ENCODE data around the gene SLC13A3.

SLC13A3 gene

GRCh38 chr20:46634528-46634927, 16.7 kb downstream of the SLC13A3 start:
- no peak overlapping the region for H3K4me3 Mint-ChIP-seq
- no peaks in the 10 kb centered on the region for H3K9me3 Mint-ChIP-seq
- H3K36me3 Mint-ChIP-seq (ENCODE audit: insufficient read depth), result no peaks in the 10 kb centered on the region
- no peaks in the 10 kb centered on the region for H3K4me1 Mint-ChIP-seq
- no peak for DNase-seq (ENCODE audit: low spot score in 2 of 2)
- no peak for ATAC-seq (replicated peaks; ENCODE audit: extremely low read depth, poor library complexity, severe bottlenecking)
- H3K27ac Mint-ChIP-seq (ENCODE audit: low read depth), result no peak overlapping the region
- peaks cover 65% of the 10 kb centered on the region for H3K27me3 Mint-ChIP-seq

- Mint-ChIP-seq H3K4me1 (no peaks in the 10 kb centered on the region), H3K4me3 (no peak overlapping the region), H3K27ac (ENCODE audit: low read depth) (no peak overlapping the region), H3K36me3 (ENCODE audit: insufficient read depth) (no peaks in the 10 kb centered on the region), H3K27me3 (peaks cover 47% of the 10 kb centered on the region), H3K9me3 (no peaks in the 10 kb centered on the region)
- no peak for DNase-seq (ENCODE audit: low spot score in 2 of 2)
- ATAC-seq (replicated peaks; ENCODE audit: extremely low read depth, poor library complexity, severe bottlenecking), result no peak
Measured at GRCh38 chr20:46631874-46632446, 19.3 kb downstream of the SLC13A3 start.

- Mint-ChIP-seq H3K9me3 (no peaks in the 10 kb centered on the region), H3K27ac (ENCODE audit: low read depth) (no peak overlapping the region), H3K4me3 (no peak overlapping the region), H3K27me3 (peaks cover 52% of the 10 kb centered on the region), H3K4me1 (no peaks in the 10 kb centered on the region), H3K36me3 (ENCODE audit: insufficient read depth) (no peaks in the 10 kb centered on the region)
- DNase-seq (ENCODE audit: low spot score in 2 of 2), result no peak
- ATAC-seq (replicated peaks; ENCODE audit: extremely low read depth, poor library complexity, severe bottlenecking), result no peak
Measured at GRCh38 chr20:46631212-46631869, 19.9 kb downstream of the SLC13A3 start.

- Mint-ChIP-seq H3K4me3 (no peak overlapping the region), H3K36me3 (ENCODE audit: insufficient read depth) (no peaks in the 10 kb centered on the region), H3K4me1 (no peaks in the 10 kb centered on the region), H3K9me3 (no peaks in the 10 kb centered on the region), H3K27me3 (peaks cover 52% of the 10 kb centered on the region), H3K27ac (ENCODE audit: low read depth) (no peak overlapping the region)
- no peak for DNase-seq (ENCODE audit: low spot score in 2 of 2)
- ATAC-seq (replicated peaks; ENCODE audit: extremely low read depth, poor library complexity, severe bottlenecking), result no peak
Measured at GRCh38 chr20:46630306-46630705, 21.0 kb downstream of the SLC13A3 start.

GRCh38 chr20:46629341-46629740, 21.9 kb downstream of the SLC13A3 start:
- no peaks in the 10 kb centered on the region for H3K4me1 Mint-ChIP-seq
- no peak for DNase-seq (ENCODE audit: low spot score in 2 of 2)
- no peak overlapping the region for H3K4me3 Mint-ChIP-seq
- H3K9me3 Mint-ChIP-seq, result peaks cover under 1% of the 10 kb centered on the region
- ATAC-seq (replicated peaks; ENCODE audit: extremely low read depth, poor library complexity, severe bottlenecking), result no peak
- H3K27ac Mint-ChIP-seq (ENCODE audit: low read depth), result no peak overlapping the region
- no peaks in the 10 kb centered on the region for H3K36me3 Mint-ChIP-seq (ENCODE audit: insufficient read depth)
- peaks cover 53% of the 10 kb centered on the region for H3K27me3 Mint-ChIP-seq

- no peak for ATAC-seq (replicated peaks; ENCODE audit: extremely low read depth, poor library complexity, severe bottlenecking)
- H3K27ac Mint-ChIP-seq (ENCODE audit: low read depth), result no peak overlapping the region
- peaks cover 7% of the 10 kb centered on the region for H3K9me3 Mint-ChIP-seq
- no peaks in the 10 kb centered on the region for H3K36me3 Mint-ChIP-seq (ENCODE audit: insufficient read depth)
- no peak overlapping the region for H3K4me3 Mint-ChIP-seq
- DNase-seq (ENCODE audit: low spot score in 2 of 2), result no peak
- H3K4me1 Mint-ChIP-seq, result no peaks in the 10 kb centered on the region
- peaks cover 74% of the 10 kb centered on the region for H3K27me3 Mint-ChIP-seq
Measured at GRCh38 chr20:46627234-46627633, 24.0 kb downstream of the SLC13A3 start.

- no peak overlapping the region for H3K27ac Mint-ChIP-seq (ENCODE audit: low read depth)
- peaks cover 7% of the 10 kb centered on the region for H3K9me3 Mint-ChIP-seq
- H3K4me3 Mint-ChIP-seq, result no peak overlapping the region
- no peaks in the 10 kb centered on the region for H3K4me1 Mint-ChIP-seq
- peaks cover 79% of the 10 kb centered on the region for H3K27me3 Mint-ChIP-seq
- H3K36me3 Mint-ChIP-seq (ENCODE audit: insufficient read depth), result no peaks in the 10 kb centered on the region
- ATAC-seq (replicated peaks; ENCODE audit: extremely low read depth, poor library complexity, severe bottlenecking), result no peak
- DNase-seq (ENCODE audit: low spot score in 2 of 2), result no peak
Measured at GRCh38 chr20:46626758-46627157, 24.5 kb downstream of the SLC13A3 start.

GRCh38 chr20:46625875-46626373, 25.3 kb downstream of the SLC13A3 start:
- Mint-ChIP-seq H3K4me1 (no peaks in the 10 kb centered on the region), H3K27ac (ENCODE audit: low read depth) (no peak overlapping the region), H3K36me3 (ENCODE audit: insufficient read depth) (no peaks in the 10 kb centered on the region), H3K9me3 (peaks cover 7% of the 10 kb centered on the region), H3K4me3 (no peak overlapping the region), H3K27me3 (peaks cover 74% of the 10 kb centered on the region)
- no peak for ATAC-seq (replicated peaks; ENCODE audit: extremely low read depth, poor library complexity, severe bottlenecking)
- DNase-seq (ENCODE audit: low spot score in 2 of 2), result no peak

- H3K4me1 Mint-ChIP-seq, result no peaks in the 10 kb centered on the region
- H3K27ac Mint-ChIP-seq (ENCODE audit: low read depth), result no peak overlapping the region
- H3K4me3 Mint-ChIP-seq, result no peak overlapping the region
- ATAC-seq (replicated peaks; ENCODE audit: extremely low read depth, poor library complexity, severe bottlenecking) (no peak), DNase-seq (ENCODE audit: low spot score in 2 of 2) (no peak)
- H3K9me3 Mint-ChIP-seq, result peaks cover 7% of the 10 kb centered on the region
- H3K27me3 Mint-ChIP-seq, result peaks cover 64% of the 10 kb centered on the region
- no peaks in the 10 kb centered on the region for H3K36me3 Mint-ChIP-seq (ENCODE audit: insufficient read depth)
Measured at GRCh38 chr20:46624946-46625345, 26.3 kb downstream of the SLC13A3 start.

- ATAC-seq (replicated peaks; ENCODE audit: extremely low read depth, poor library complexity, severe bottlenecking), result no peak
- Mint-ChIP-seq H3K9me3 (peaks cover 7% of the 10 kb centered on the region), H3K36me3 (ENCODE audit: insufficient read depth) (no peaks in the 10 kb centered on the region), H3K4me1 (no peaks in the 10 kb centered on the region), H3K27me3 (peaks cover 65% of the 10 kb centered on the region), H3K4me3 (no peak overlapping the region), H3K27ac (ENCODE audit: low read depth) (no peak overlapping the region)
- no peak for DNase-seq (ENCODE audit: low spot score in 2 of 2)
Measured at GRCh38 chr20:46622165-46622564, 29.1 kb downstream of the SLC13A3 start.

GRCh38 chr20:46621492-46621891, 29.8 kb downstream of the SLC13A3 start:
- peaks cover 7% of the 10 kb centered on the region for H3K9me3 Mint-ChIP-seq
- H3K4me1 Mint-ChIP-seq, result no peaks in the 10 kb centered on the region
- peaks cover 58% of the 10 kb centered on the region for H3K27me3 Mint-ChIP-seq
- ATAC-seq (replicated peaks; ENCODE audit: extremely low read depth, poor library complexity, severe bottlenecking), result no peak
- H3K36me3 Mint-ChIP-seq (ENCODE audit: insufficient read depth), result no peaks in the 10 kb centered on the region
- H3K4me3 Mint-ChIP-seq, result no peak overlapping the region
- H3K27ac Mint-ChIP-seq (ENCODE audit: low read depth), result no peak overlapping the region
- DNase-seq (ENCODE audit: low spot score in 2 of 2), result no peak

GRCh38 chr20:46619445-46619844, 31.8 kb downstream of the SLC13A3 start:
- no peak for DNase-seq (ENCODE audit: low spot score in 2 of 2)
- H3K9me3 Mint-ChIP-seq, result peaks cover 7% of the 10 kb centered on the region
- H3K4me1 Mint-ChIP-seq, result no peaks in the 10 kb centered on the region
- no peak overlapping the region for H3K4me3 Mint-ChIP-seq
- ATAC-seq (replicated peaks; ENCODE audit: extremely low read depth, poor library complexity, severe bottlenecking), result no peak
- H3K36me3 Mint-ChIP-seq (ENCODE audit: insufficient read depth), result no peaks in the 10 kb centered on the region
- H3K27me3 Mint-ChIP-seq, result peaks cover 38% of the 10 kb centered on the region
- H3K27ac Mint-ChIP-seq (ENCODE audit: low read depth), result no peak overlapping the region

- Mint-ChIP-seq H3K4me3 (no peak overlapping the region), H3K27me3 (peaks cover 29% of the 10 kb centered on the region), H3K27ac (ENCODE audit: low read depth) (no peak overlapping the region), H3K36me3 (ENCODE audit: insufficient read depth) (no peaks in the 10 kb centered on the region), H3K9me3 (no peaks in the 10 kb centered on the region), H3K4me1 (no peaks in the 10 kb centered on the region)
- no peak for ATAC-seq (replicated peaks; ENCODE audit: extremely low read depth, poor library complexity, severe bottlenecking)
- DNase-seq (ENCODE audit: low spot score in 2 of 2), result no peak
Measured at GRCh38 chr20:46618316-46619100, 32.8 kb downstream of the SLC13A3 start.

Measured in central memory CD8-positive, alpha-beta T cell (primary cell).